ENCODE data around the gene BTBD8.

Gene BTBD8

GRCh38 chr1:92094090-92094489 lies 13.9 kb downstream of the BTBD8 start:
- no peak for DNase-seq (ENCODE audit: low read depth)

- DNase-seq (ENCODE audit: low read depth), result no peak
Observed at GRCh38 chr1:92094595-92094994, 14.4 kb downstream of the BTBD8 start.

DNA sequence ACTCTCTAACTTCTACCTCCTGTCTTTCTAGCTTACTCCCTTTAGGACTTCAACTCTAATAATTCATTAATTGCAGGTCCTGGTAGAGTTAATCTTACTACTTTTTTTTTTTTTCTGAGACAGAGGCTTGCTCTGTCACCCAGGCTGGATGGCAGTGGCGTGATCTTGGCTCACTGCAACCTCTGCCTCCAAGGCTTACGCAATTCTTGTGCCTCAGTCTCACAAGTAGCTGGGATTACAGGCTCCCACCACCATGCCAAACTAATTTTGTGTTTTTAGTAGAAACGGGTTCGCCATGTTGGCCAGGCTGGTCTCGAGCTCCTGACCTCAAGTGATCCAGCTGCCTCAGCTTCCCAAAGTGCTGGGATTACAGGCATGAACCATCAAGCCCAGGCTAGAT lies 15.7 kb downstream of the BTBD8 start:
- DNase-seq (ENCODE audit: low read depth), result no peak

DNA sequence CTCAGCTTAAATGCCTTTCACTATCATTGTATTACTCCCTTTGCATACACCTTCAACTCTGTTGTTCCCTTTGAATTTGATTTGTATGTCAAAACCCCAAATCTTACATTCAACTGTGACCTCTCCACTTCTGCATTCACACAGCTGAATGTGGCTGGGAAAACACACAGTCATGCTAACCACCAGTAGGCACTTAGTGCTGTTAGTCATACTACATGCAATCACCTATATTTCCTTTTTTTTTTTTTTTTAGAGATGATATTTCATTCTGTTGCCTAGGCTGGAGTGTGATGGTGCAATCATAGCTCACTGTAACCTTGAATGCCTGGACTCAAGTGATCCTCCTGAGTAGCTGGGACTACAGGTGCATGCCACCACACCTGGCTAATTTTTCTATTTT lies 16.2 kb downstream of the BTBD8 start:
- peak; percentile 4 for DNase-seq (ENCODE audit: low read depth)

GRCh38 chr1:92105546-92106081 lies 25.5 kb downstream of the BTBD8 start:
- no peak for DNase-seq (ENCODE audit: low read depth)

GRCh38 chr1:92108631-92109030 lies 28.5 kb downstream of the BTBD8 start:
- no peak for DNase-seq (ENCODE audit: low read depth)

DNA sequence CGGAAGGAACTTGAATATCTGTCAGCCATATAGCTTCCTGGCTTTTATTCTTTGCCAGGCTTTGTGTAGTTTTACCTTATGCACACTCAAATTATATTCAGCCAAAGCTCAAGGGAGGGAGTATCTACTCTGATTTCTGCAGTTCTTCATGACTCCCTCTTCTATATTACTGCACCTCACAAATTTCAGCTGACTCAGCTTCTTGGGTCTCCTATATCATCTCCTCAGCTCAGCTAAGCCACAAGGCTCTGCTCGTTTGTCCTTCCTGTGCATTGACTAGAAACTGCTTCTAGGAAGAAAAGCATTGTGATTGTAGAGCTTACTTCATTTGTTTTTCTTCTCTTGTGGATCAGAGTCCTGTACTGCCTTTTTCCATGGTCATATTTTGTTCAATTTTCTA lies 37.4 kb downstream of the BTBD8 start:
- no peak for DNase-seq (ENCODE audit: low read depth)

- no peak for DNase-seq (ENCODE audit: low read depth)
Observed at GRCh38 chr1:92118826-92119225, 38.7 kb downstream of the BTBD8 start.

DNA sequence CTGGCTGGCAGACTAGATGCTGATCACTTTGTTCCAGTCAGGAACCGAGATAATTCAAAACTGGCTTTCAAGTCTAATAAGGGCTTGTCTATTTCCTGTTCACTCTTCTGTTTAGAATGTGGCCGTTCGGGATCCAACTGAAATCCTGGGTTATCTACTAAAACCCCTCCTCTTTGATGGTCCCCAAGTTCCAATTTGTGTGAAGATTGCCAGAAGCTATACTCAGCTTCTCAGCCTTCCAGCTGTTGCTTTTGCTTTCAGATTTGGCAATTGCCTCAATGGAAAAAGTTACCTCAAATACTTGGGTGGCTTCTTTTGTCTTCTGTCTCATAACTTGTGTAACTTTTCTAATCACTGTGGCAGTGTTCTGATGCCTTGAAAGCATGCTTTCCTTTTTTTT lies 43.7 kb downstream of the BTBD8 start:
- DNase-seq (ENCODE audit: low read depth), result no peak

DNA sequence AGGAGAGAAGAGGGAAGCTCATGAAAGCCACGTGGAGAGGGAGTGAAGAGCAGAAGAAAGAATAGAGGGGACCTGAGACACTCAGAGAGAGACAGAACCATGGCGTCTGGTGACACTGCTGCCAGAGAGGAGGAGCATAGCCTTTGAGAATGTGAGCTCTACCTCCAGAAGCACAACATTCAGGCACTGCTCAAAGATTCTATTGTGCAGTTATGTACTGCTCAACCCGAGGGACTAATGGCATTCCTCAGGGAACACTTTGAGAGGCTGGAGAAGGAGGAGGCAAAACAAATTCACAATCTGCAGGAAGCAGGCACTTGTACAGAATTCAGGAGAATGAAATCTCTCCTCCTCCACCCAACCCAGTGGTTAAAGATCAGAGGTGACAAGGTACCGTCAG lies 45.1 kb downstream of the BTBD8 start:
- no peak for DNase-seq (ENCODE audit: low read depth)

- DNase-seq (ENCODE audit: low read depth), result no peak
Observed at GRCh38 chr1:92126088-92126487, 45.9 kb downstream of the BTBD8 start.

- DNase-seq (ENCODE audit: low read depth), result no peak
Observed at GRCh38 chr1:92134331-92134730, 54.2 kb downstream of the BTBD8 start.

DNA sequence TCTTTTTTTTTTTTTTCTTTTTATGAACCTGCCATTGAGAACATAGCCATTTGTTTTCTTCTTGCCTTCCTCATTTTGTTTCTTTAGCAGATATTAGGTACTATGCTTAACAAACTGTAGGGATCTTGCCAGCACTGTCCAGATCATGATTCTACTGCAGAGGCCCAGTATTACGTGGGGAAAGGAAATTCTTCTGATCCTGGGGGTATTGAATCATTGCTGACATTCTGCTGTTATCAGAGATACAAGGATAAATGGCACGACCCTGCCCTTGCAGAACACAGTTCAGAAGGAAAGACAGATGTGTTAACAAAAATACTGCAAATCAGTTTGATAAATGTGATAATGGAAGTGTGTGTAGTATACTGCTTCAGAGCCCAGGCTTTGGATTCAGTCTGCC lies 56.2 kb downstream of the BTBD8 start:
- DNase-seq (ENCODE audit: low read depth), result peak; percentile 5

DNA sequence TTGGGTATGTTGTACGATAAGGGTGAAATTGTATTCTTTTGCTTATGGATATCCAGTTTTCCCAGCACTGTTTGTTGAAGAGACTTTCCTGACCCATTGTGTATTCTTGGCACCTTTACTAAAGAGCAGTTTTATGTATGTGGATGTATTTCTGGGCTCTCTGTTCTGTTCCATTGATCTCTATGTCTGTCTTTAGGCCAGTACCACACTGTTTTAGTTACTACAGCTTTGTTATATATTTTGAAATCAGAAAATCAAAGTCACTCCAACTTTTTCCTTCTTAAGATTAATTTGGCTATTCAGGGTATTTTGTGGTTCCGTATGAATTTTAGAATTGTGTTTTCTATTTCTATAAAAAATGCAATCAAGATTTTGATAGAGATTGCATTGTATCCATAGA lies 74.8 kb downstream of the BTBD8 start:
- no peak for DNase-seq (ENCODE audit: low read depth)

GRCh38 chr1:92159593-92159992 lies 79.4 kb downstream of the BTBD8 start:
- no peak for DNase-seq (ENCODE audit: low read depth)

DNA sequence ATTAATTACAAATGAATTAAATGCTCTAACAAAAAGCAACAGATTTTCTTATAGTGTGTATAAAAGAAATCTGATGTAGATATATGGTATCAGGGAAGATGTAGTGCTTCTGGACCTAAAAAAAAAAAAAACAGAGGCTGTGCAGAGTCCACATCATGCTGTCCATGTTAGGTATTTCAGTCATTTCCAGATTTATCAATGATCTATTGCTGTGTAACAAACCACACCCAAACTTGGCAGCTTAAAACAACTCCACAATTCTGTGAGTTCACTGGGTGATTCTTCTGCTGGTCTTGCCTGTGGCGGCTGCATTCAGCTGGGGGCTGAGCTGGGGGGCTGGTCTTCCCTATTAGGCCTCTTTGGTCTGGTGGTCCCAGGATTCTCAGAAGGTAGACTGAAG lies 85.2 kb downstream of the BTBD8 start:
- no peak for DNase-seq (ENCODE audit: low read depth)

DNA sequence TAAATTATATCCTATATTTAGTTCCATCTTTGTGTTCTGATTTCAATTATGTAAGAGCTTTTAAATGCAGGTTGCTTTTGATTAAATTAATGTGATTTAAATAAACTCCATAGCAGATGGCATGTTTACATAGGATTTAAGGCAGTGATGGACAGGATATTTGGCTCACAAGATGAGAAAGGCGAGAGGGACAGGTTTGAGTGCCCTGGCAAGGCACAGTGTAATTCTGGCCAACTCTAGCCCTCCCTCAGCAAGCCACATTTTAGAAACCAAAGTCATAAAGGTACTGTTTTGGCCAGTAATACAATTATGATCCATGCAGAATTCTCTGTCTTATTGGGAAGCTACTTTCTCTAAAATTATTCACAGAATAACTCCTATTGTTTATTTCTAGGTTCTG lies 87.0 kb downstream of the BTBD8 start:
- DNase-seq (ENCODE audit: low read depth), result no peak

DNA sequence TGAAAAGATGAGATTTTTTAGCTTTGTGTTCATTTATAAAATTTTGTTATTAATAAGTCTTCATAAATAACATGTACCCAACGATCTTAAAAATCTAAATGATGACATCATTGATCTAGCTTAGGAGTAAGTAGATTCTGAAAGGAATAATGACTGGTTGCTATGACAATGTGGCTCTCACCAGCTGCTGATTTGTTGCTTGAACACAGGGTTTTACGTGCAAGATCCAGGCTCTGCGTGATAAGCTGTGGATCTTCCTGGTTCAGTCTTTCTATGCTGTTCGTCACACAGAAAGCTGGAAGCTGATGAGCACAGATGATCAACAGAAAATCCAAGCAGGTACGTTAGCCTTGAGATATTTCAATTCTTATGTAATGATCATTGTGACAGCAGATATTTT lies 88.5 kb downstream of the BTBD8 start:
- no peak for DNase-seq (ENCODE audit: low read depth)

- no peak for DNase-seq (ENCODE audit: low read depth)
Observed at GRCh38 chr1:92169214-92170005, 89.3 kb downstream of the BTBD8 start.

- DNase-seq (ENCODE audit: low read depth), result peak; percentile 58
Observed at GRCh38 chr1:92184632-92185031, 104.5 kb downstream of the BTBD8 start.

DNA sequence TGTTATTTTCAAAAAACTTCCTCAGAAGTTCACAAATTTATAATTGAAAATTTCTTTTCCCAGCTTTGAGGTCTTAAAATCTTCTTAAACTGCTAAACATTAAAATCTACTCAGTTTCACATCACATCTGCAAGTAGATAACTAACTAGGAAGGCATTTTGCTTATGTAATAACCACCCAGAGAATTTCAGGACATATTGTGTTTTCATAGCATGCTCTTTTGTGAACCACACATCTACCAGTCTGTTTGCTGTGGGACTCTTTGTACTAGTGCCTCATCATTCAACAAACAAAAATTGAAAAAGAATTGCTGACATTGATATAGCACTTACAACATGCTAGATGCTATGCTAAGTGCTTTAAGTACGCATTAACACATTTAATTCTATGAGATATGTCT lies 105.9 kb downstream of the BTBD8 start:
- DNase-seq (ENCODE audit: low read depth), result peak; percentile 25

GRCh38 chr1:92188436-92189255 lies 108.5 kb downstream of the BTBD8 start:
- no peak for DNase-seq (ENCODE audit: low read depth)

DNA sequence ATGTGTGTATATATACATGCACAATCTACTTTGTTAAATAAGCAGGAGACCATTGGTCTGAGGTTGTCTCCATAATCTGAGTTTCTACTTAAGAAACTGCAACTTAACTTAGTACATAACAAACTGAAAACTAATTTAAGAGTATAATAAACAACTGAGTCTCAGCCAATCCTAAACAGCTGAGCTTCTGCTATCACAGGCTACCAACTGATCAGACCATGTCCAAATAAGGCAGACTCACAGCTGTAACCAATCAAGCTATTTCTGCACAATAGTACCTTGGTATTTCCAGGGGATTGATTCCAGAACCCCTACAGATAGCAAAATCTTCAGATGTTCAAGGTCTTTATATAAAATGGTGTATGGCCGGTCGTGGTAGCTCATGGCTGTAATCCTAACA lies 111.6 kb downstream of the BTBD8 start:
- DNase-seq (ENCODE audit: low read depth), result no peak

Measured in stromal cell of bone marrow (primary cell).